ENCODE data around the gene UBR1.
"Not testable (repeated sequence)": the region's sequence is repeated elsewhere in the genome, so short reads cannot be mapped to it uniquely, and the experiment has no call there.

Gene UBR1

DNA sequence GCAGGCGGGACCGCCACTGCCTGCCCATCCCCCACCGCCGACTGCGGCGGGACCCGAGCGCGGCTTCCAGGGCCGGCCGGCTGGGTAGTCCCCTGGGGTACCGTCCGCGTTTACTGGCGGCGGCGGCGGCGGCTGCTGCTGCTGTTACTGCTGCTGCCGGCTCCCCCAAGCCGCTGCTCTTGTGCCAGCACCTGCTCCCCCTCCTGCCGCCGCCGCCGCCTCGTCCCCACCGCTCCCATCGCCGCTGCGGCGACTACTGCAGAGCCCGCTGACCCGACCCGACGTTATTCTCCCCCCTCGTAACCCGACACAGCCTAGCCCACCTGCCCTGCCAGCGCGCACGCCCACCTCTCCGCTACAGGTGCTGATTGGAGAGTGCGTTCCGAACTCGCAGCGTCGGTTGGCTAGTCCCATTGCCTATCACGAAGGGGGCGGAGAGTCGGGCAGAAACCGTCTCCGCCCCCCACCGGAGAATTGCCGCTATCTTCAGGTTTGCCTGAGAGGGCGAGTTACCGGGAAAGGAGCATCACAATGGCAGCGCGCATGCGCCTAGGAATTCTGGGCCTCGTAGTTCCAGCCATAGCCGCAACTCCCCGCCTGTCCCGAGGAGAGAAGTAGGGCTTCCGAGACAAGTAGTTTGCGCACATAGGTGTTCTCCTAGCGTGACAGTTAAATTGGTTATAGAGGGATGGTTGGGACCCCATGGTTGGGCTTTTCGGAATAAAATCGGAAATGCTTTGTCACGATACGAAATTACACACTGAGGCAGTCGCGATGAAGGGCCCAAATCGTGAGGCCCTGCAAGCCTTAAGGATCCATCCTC lies 185.1 kb downstream of the UBR1 start, which contains the start of gene TTBK2:
Gene TTBK2, minus strand, starts transcription at position 260 of the 823 bp plus-strand sequence. CDS start 42,161 bp downstream, outside the sequence.
- intact Hi-C loops (cut with DNase I): loop anchor here (2.0 to 10.0 kb wide), 3 partner anchors 184 to 426 kb away; partner anchors contain the start of genes CDAN1, SNAP23, STARD9 and ZNF106
- DNase-seq: peak; percentile 97 to 100 (median 99)

DNA sequence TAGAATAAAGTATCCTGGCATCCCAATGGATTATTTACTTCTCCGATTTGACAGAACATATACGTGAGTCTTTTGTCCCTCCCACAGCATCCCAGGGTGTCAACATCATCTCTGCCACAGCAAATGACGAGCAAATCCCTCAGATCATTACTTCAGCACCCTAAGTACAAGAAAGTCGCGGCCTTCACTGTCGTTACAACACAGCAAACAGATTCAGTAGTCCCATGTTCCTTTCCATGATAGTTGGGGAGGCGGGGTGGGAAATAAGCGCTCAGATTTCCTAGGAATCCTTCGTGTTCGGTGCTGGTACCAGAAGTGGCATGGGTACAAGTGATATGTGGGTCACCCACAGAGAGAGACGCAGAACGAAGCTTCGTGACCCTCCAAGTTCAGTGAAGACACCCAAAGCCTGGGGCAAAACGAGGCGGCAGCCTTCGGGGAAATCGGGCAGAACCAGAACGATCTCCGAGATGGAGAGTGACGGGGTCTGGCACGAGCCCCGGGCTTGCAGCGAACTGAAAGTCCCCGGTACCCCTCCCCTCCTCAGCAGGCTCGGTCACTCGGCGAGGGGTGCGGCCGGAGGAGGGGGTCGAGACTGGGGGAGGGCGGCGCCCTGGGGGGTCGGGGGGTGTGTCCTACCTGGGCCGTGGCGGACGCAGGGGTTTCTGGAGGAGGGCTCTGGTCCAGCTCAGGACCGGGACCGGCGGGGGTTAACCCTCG lies 185.9 kb downstream of the UBR1 start:
- intact Hi-C loops (cut with DNase I): loop anchor here (2.0 to 10.0 kb wide), 3 partner anchors 183 to 425 kb away; partner anchors contain the start of genes CDAN1, SNAP23, STARD9 and ZNF106
- DNase-seq: peak in 8 of 10 donors; percentile 16 to 76 (median 29)

DNA sequence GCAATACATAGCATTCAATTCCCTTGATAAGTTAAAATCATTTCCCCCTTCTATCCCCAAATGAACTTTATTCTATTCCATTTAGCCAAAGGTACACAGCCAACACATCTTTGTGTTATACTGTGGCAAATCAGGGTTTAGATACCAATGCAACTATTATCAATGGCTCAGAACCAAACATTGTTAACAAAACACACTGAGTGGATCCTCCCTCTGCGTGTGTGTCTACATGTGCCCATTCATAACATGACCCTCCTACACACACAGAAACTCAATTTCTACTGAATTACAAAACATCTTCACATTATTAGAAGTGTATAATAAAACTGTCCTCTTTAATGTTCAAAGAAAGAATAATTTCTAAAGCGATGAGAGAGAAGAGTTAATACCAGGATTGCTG lies 186.5 kb downstream of the UBR1 start:
- no peak for DNase-seq
- intact Hi-C loops (cut with DNase I): no loop called here

- intact Hi-C loops (cut with DNase I): no loop called here
- no peak for DNase-seq
These were observed 187.8 kb downstream of the UBR1 start for GRCh38 chr15:42918047-42918446.

DNA sequence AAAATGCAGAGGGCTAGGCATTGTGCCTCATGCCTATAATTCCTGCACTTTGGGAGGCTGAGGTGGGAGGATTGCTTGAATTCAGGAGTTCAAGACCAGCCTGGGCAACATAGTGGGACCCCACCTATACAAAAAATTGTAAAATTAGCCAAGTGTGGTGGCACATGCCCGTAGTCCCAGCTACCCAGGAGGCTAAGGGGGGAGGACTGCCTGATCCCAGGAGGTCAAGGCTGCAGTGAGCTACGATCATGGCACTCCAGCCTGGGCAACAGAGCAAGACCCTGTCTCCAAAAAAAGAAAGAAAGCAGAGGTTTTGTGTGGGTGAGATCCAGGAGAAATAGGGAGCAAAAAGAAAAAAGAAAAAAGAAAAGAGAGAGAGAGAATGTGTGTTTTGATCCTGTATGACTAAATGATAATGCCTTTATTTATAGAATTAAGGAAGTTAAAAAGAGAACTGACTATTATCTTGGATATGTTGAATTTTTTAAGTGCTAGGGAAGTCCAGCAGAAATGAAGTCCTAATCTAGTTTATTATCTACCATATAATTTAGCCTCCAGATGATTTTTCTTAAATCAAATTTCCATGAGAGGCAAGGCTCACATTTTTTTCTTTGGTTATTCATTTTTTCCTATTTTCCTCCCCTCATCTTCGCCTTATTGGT lies 190.1 kb downstream of the UBR1 start:
- intact Hi-C loops (cut with DNase I): no loop called here
- no peak for DNase-seq

DNA sequence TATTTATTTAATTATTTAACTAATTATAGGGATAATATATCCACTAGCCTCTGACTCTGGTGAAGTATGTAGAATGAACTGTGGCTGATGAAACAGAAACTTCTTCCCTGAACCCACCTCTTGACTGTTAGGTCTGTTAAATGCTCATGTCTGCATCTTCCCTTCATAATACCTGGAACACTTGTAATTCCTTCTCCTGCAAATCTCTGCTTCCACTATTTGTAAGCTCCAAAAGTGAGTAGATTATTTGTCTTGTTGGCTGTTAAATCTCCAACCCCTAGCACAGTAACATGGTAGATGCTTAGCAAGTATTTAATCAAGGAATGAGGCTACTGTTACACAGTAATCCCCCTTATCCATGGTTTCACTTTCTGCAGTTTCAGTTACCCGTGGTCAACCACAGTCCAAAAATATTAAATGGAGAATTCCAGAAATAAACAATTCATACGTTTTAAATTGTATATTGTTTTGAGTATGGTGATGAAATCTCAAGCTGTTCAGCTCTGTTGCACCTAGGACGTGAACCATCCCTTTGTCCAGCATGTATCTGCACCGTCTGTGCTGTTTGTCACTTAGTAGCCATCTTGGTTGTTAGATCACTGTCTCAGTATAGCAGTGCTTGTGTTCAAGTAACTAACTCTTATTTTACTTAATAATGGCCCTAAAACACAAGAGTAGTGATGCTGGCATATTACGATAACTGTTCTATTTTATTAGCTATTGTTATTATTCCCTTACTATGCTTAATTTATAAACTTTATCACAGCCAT lies 190.9 kb downstream of the UBR1 start:
- DNase-seq: no peak
- intact Hi-C loops (cut with DNase I): no loop called here

GRCh38 chr15:42911058-42911592 lies 194.7 kb downstream of the UBR1 start:
- no peak for DNase-seq
- intact Hi-C loops (cut with DNase I): no loop called here

- intact Hi-C loops (cut with DNase I): no loop called here
These were observed 197.3 kb downstream of the UBR1 start for GRCh38 chr15:42908538-42908937.

GRCh38 chr15:42903388-42904324 lies 202.2 kb downstream of the UBR1 start:
- intact Hi-C loops (cut with DNase I): no loop called here
- no peak for DNase-seq

More at GRCh38 chr15:42908538-42908937, 197.3 kb downstream of the UBR1 start:
- DNase-seq: no peak

DNA sequence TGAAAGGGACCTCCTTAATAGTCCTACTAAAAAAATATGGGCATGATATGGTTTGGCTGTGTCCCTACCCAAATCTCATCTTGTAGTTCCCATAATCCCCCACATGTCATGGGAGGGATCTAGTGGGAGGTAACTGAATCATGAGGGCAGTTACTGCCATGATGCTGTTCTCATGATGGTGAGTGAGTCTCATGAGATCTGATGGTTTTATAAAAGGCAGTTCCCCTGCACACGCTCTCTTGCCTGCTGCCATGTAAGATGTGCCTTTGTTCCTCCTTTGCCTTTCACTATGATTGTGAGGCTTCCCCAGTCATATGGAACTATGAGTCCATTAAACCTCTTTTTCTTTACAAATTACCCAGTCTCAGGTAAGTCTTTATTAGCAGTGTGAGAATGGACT lies 211.9 kb downstream of the UBR1 start:
- intact Hi-C loops (cut with DNase I); DNase-seq: not testable (repeated sequence)
